HG02970 (cell line): ENCODE results near the gene SYT6.

Experiments
- ATAC-seq: cut with Tn5 transposase; IDR thresholded peaks from one replicate; pipeline ENCODE4 v1.9.1; 2021; ENCODE audit warnings: mild to moderate bottlenecking, moderate library complexity, moderate number of reproducible peaks; ENCODE audit not compliant: unreplicated experiment, low FRiP score

SYT6 gene

DNA sequence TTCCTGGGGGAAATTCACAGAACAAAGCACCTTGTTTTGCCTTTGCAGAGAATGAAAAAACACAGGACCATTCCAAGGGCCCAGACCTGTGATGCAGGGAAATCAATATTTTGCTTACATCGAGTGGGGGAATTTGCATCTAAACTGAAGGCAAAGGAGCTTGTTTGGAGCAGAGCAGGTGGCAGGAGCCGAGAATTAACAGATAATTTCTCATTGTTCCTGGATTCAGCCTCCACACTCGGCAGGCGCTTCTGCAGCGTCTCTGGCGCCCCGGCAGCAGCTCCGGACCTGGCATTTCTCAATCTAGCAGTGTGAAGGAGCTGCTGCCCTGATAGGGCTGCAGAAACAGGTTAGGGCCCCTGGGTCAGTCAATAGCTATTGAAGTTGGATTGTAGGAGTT, 2.0 kb upstream of the SYT6 start:
- no peak for ATAC-seq

DNA sequence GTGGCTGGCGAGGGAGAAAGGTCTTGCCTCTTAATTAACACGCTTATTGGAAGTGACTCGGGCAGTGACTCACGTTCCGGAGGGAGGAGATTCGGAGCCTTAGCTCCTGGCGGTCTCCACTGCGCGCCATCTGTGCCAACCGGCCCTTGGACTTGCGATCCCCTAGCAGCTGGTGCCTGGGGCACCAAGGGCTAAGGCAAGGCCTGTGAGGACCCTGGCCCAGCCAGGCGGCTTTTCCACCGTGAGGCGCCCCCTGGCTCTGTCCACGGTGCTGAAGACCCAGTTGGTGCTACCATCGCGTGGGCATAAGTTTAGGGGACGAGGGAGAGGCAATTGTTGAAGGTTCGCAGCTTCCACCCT, 1.3 kb upstream of the SYT6 start:
- no peak for ATAC-seq

DNA sequence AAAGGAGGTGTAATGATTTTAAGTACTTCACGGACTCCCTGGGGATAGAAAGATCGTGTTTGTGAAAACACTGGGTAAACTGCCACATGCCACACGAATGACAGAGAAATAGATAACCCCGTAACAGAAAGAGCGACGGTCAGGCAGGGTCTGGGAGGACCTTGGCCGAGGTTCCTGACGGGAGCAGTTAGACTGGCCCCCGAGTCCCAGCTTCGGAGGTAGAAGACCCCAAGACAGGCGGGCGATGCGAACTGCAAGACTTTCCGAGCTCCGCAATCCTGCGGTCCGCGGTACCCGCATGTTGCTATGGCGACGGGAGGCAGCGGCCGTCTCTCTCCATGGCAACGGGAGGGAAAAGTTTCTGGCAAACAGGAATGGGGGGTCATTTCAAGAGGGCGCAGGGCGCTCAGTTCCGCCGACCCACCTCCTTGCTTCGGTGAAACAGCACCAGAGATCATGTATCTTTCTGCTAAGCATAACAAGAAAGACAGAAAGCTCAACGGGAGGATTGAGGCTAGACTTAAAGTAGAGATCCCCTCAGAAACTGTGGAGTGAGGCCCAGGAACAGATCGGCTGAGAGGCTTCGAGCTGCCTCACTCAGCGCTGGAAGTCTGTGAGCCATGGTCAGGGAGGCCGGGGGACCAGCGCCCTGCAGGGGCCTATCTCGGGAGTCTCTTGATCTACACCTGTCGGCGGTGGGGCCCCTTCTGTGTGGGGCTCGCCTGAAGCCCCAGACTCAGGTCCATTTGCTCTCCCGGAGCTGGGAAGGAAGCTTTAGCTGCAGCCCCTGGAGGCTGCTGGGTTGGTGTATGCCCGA, 685 bp upstream of the SYT6 start:
- ATAC-seq, result no peak

DNA sequence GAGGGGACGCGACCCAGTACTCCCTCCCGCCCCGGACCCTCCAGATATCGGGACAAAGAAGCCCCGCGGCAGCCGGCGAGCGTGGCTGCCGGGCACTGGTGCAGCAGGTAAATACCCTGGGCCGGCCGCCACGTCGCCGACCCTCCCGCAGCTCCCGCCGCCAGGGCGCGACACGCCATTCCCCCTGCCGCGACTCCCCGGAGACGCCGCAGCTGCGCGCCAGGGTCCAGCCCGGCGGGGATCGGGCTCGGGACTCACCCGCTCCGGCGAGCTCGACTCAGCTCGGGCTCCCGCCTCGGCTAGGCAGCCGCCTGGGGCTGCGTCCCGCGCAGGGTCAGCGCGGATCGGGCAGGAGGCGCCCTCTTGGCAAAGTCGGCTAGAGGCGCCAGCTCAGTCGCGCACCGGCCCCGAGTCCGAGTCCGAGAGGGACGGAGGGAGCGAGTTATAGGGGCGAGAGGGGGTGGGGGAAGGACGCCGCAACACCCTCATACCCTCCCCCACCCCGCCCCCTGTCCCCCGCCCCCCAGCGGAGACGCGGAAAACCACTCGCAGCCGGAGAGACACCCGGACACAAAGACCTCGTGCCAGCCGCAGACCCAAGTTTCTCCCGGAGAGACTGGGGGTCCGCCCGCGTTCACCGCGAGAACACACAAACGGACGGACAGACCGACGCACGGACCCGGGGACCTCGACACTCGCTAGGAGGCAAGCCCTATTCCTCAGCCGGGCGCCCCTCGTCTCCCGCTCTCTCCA, 985 bp downstream of the SYT6 start:
- no peak for ATAC-seq

DNA sequence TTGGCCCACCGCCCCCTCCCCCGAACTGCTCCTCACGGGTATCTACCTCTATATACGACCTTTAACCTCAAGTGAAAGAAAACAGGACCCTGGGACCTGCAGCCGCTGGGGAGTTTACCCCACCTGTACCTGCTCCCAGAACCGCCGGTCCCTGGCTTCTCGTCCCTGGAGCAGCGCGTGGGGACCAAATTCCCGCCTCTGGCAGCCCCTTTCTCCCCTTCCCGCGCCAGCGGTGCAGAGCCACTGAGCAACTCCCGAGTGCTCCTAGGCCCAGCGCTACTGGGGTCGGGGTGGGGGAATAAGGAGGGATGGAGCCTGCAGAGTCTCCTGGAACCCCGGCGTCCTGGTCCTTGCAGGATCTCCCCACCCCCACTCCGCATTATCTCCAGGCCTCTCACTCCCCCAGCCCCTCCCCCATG, 1.6 kb downstream of the SYT6 start:
- ATAC-seq, result no peak

DNA sequence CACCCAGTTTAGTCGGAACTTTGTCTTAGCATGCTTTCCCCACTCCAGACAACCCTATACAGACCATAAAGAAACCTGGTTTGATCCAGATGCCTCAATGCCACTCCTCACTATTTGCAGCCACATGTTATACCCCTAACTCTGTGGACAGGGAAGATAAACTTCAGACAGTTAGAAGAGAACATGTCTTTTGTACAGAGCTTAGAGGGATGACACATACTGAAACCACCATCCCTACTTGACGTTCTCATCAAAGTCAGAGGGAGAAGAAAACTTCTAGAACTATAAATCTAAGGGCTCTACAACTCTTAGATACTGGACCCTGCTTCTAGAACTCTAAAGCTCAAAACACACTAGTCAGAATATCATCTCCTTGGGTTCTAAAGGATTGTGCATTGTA, 3.7 kb downstream of the SYT6 start:
- no peak for ATAC-seq

DNA sequence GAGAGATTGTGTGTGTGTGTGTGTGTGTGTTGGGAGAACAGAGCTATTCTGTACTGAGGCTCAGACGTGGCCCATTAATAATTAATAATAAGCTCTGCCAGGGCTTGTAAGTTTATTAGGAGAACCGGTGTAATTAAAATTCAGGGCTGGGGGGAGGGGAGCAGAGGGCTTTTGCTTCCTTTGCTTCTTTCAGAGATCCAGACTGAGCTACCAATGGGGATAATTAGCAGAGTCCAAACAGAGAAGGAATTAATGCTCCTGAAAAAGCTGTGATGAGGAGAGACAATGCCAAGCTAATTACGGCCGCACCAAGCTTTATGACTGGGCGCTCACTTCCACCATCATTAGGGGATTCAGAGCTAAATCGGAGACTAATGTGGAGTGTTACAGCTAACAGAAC, 4.5 kb downstream of the SYT6 start:
- ATAC-seq, result no peak

DNA sequence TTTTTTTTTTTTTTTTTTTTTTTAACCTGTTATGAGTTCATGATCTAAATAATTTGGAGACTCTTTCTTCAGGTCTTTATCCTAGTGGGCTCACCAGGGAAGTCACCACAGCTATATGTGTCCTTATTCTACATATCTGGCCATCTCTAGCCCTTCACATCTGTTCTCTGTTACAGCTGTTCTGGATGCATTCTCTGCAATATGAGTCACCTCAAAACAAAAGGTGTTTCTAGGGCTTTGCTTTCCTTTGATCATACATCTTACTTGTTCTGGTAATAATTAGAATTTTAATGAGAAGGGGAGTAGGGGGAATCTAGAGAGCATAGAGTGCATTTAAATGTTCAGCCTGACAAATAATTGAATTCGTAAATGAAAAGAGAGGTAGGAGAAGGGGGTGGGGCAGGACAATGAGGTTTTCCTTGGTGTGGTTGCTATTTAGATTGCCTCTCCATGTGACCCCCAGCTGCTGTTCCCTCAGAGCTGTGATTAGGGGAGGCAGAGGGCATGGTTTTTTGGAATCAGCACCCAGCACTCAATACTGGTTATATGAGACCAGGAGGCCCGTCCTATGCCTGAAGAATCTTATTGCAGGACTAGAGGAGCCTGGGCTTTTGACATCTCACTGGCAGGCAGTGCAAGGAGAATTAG, 8.0 kb downstream of the SYT6 start:
- no peak for ATAC-seq

DNA sequence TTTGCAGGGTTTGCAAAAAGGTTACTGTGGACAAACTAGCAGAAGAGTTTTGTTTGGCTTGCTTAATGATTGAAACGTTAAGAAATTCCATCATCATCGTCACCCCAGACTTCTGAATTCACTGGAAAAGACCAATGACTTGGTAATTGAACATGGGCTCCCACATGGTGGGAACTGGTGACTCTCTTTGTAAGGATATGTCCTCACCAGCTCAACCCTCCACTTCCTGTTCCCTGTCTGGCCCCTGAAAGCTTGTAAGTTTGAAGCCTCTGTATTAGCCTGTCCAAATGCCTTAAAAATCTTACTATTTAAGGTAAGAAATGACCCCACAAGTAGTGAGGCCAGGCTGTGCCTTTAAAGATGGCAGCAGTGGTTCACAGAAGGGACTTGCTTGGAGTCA, 9.7 kb downstream of the SYT6 start:
- no peak for ATAC-seq

DNA sequence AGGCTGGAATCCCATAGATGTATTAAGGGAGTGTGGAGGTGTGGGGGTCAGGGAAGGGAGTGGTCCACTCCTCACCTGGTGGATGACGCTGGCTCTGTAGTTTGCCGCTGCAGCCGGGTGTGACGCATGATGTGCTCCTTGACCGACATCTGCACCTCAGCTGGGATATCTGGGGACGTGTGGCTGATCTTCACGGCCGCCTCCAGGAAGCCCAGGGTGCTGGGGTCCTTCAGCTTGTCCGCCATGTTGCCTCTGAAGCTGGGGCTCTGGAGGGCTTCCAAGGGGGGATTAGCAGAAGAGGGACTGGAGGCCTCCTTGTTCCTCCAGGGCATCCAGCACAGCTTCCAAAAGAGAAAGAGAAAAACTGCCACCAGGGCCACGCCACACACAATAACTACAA, 14.1 kb downstream of the SYT6 start:
- no peak for ATAC-seq

DNA sequence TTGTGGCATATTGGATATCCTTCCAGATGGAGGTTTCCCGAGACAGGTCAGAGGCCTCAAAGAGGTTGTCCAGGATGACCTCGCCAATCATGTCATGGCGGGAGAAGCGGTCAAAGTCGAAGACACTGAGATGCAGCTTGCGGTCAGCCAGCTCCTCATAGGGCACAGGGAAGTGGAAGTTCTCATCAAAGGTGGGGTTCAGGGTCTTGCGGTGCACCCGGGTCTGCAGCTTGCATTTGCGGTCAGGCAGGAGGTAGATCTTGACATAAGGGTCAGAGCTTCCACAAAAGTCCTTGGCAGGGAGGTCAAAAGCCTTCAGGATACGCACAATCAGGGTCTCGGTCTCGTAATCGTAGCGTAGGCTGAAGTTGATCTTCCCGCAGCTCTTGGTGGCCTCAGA, 16.2 kb downstream of the SYT6 start:
- no peak for ATAC-seq

DNA sequence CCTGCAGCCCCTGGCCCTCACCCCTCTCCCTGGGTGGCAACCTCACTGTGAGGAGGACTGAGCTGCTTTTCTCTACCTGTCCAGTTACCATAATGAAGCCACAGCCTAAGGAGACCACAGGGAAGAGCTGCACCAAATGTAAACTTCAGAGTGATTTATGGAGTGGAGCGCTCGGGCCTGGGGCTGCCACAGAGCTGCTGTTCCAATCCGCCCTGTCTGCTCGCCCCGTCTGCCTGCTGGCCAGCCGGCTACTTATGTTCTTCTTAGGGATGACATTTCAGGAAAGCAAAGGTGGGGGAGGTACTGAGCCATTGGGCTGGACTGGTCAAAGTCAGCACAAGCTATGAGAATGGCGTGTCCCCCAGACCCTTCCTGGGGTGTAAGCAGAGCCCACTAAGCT, 17.9 kb downstream of the SYT6 start:
- no peak for ATAC-seq

DNA sequence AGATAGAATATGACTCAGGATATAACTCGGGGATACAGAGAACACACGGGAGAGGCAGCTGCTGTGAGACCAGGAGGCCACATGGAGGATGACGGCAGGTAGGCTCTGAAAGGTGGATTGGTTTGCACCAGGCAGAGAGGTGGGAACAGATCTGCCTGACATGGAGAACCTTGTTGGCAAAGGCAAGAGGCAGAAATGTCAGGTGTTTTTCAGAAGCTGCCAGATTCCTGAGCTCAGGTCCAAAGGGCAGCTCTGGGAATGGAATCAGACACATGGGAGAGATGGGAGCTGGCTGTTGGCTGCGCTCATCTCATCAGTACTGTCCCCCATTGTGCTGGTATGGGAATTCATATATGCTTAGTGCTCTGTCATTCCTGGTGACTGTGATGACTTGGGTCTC, 19.2 kb downstream of the SYT6 start:
- no peak for ATAC-seq

DNA sequence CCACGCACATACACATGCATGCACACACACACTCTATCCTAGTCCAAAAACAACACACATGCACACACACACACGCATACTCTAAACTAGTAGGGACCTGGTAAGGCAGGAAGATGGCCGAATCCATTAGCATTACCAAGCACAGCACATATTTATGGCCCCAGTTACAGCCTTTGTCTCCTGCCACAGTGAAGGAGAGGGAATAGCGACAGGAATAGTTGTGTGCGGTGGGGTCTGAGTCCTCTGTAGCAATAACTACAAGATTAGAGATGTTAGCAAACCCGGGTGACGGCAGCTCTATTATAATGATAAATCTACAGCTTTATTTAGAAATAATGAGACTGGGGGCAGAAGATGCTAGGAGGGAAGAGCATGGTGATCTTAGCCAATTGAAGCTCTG, 20.5 kb downstream of the SYT6 start:
- no peak for ATAC-seq

DNA sequence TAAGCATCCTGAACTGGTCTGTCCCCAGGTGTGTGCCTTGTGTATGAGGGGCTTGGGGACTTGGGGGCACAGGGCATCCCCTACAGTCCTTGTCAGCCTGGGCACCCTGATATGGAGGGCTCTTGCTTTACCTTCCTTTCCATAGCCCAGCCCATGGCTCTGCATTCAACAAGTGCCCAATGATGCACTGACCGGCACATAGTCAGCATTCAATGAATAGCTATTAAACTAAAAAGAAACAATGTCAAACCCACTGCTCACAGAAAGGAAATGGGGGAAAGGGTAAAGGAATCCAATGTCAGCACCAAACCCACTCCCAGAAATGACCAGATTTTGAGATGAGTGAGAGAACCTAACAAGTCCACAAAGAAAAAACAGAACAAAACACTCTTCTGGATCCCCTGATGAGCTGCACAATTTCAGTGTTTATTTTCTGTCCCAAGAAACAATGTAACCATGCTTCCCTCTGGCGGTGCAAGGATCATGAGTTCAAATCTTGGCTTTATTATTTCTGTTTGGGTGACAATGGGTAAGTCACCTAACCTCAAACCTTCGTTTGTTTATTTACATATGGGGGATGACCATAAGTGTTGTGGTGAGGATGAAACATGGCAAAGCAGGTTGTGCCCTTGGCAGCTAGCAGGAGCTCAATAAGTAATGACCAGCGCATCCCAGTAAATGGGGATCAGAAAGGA, 22.0 kb downstream of the SYT6 start:
- ATAC-seq, result no peak

DNA sequence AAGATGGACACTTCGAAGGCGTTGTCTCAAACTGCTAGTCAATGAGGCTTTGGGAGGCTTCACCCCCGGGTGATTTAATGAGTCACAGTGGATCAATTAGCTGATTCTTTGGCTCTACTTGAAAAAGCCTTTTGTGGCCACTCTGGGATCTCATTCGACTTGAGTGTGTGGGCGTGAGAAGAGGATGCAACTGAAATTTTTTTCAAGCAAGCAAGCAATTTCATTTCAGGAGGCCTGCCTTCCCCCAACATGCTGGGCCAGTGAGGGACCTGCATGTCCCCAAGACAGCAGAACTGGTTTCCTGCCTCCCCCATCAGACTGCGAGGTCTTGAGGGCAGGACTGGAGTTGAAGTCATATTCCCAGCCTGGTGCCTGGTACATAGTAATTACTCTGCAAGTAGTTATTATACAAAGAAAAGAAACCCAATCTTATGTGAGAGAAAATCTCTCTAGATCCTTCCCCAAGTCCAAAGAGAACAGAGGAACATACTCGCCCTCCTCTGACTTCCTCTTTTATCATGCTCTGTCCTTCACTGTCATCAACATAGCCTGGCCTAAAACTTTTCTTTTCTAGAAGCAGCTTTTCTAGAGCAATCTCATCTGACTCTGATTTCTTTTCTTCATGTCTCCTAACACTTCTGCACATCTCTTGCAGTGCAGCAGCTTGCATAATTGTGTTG, 22.7 kb downstream of the SYT6 start:
- no peak for ATAC-seq

DNA sequence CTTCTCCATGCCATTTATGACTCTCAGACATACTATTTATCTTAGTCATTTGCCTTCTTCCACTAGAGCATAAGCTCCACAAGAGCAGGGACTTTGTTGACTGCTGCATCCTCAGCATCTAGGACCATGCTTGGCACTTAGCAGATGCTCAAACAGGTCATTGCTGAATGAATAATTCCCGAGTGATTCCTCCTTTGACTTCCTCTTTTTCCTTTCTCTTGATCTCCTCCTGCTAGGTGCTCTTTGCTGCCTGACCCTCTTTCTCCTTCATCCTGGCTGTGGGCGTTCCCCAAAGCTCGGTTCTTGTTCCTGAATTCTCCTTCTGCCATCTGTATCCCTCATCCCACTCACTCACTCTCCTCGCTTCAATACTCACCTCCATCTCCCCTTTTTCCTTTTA, 23.5 kb downstream of the SYT6 start:
- ATAC-seq, result no peak

DNA sequence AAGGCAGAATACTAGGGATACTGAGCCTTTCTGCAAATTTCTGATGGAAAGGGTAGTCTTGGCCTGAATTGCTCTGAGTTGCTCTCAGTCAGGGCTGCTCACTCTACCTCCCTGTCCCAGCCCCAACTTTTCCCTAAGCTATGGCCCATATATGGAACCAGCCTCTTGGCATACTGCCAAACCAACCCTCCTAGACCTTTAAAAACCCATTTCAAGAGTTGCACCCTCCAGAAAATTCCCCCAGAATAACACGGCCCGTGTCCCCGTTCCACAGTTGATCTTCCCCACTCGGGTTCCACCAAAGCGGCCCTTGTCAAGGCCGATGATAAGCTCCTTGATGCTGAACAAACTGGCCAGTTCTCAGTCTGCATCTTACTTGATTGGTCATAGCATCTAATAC, 25.4 kb downstream of the SYT6 start:
- no peak for ATAC-seq

DNA sequence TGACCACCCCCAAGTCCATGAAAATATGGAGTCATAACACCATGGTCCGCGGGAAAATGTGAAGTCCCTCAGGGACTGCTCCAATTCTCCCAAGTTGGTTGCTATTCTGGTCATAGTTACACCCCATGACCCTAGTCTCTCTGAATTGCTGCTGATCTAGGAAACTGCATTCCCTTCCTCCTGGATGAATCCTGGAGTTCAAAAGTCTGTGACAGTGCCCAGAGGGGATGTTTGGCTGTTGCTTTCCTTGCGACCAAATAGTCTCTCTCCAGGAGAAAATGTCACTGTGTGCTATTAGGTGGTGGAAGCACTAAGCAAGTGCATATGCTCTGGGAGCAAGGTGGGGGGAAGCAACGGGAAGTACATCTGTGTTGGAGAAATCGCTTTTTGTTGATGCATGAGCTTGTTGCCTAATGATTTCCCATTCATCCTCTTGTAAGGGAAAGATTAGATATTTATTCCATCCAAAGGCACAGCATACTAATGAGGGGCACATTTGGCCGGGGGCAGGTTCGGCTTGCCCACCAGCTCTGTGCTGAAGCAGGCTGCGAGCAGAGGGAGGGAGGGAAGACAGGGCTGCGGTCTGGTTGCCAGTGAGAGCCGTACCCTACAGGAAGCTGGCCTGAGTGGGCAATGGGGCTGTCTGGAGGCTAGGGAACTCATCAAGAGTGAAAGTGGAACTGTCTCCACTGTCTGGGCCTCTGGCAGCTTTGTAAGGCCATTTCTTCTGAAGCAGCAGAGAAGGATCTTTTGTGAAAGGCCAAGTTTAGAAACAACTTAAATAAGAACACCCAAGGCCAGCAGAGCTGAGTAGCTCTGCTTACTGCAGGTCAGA, 27.2 kb downstream of the SYT6 start:
- ATAC-seq, result peak; percentile 73

DNA sequence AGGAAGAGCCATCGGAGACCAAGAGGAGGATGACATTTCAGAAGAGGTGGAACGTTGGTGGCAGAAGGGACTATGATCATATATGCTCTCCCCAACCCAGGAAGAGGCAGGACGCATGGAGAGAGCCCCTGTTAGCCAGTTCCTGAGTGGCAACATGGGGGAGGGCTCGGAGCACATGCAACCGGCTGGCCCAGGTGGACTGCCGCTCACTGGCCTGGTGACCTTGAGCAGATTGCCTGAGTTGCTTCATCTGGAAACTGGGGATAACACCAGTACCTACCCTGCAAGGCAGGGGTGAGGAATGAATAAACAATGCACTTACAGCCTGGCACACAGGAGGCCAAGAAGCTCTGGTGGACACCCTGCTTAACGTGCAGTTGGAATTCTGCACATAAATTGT, 29.0 kb downstream of the SYT6 start:
- no peak for ATAC-seq
